NCI-H2196 treated with DMSO at 0.1 percent for 48 hours (cell line): Measurements from ENCODE around the gene STT3A.

Source experiments
- DNase-seq: peaks from one replicate; lab custom pipeline; 2025; ENCODE audit not compliant: unreplicated experiment; lab: John Stamatoyannopoulos, UW

Gene STT3A

GRCh38 chr11:125649465-125650166, 57.0 kb downstream of the STT3A start:
- no peak for DNase-seq

DNA sequence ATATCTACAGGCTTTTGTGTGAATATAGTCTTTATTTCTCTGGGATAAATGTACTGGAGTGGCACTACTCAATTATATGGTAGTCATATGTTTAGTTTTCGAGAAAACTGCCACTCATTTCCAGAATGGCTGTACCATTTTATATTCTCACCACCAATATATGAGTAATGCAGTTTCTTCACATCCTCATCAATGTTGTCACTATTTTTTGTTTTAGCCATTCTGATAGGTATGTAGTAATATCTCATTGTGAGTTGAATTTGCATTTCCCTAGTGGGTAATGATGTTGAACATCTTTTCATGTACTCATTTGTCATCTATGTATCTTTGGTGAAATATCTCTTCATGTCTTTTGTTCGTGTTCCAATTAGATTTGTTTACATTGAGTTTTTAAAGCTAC, 70.0 kb downstream of the STT3A start:
- DNase-seq: no peak

GRCh38 chr11:125663910-125664309, 71.3 kb downstream of the STT3A start:
- DNase-seq: no peak

DNA sequence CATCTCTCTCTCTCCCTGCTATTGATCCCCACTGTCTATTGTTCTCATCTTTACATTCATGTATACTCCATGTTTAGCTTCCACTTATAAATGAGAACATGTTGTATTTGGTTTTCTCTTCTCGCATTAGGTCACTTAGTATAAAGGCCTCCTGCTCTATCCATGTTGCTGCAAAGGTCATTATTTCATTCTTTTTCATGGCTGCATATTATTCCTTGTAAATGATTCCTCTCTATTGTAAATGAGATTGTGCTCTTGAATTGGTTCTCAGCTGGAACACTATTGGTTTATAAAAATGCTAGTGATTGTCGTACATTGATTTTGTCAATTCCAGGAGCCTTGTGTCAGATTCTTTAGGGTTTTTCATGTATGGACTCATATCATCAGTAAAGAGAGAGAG, 74.5 kb downstream of the STT3A start:
- DNase-seq: no peak

GRCh38 chr11:125670172-125670571, 77.5 kb downstream of the STT3A start:
- no peak for DNase-seq

- DNase-seq: no peak
Measured at GRCh38 chr11:125671561-125671960, 78.9 kb downstream of the STT3A start.
